ENCODE measurements around the gene PCSK6. TPM values are rescaled to one million over a fixed set of nuclear protein-coding genes. Genes with fewer than 3 reads are reported as not detected.

The PCSK6 gene
- total RNA-seq, 3 donors from 2014 or later, result 7.2 to 19.7 (median 18.0) TPM

DNA sequence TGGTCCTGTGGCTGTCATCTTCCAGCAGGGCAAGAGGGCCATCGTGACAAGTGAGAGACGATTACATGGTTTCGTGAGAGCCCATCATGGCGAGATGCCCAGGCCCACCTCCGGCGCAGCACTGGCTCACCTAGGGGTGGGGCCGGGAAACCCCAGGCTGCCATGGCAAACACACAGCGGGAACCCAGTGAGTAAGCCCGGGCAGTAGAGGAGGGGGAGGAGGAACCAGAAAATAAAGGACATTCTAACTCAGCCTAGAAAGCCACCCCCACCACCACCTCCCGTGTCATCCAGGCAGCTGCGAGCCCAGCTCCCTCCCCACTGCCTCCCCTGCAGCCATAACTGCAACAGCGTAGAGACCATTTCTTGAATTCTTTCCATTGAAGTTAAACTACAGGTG is 52.3 kb downstream of the PCSK6 start:
- H3K9me3 ChIP-seq, result no peaks in the 10 kb centered on the region
- intact Hi-C loops (cut with DNase I; ENCODE audit: low total_unique reads), result no loop called here
- H3K36me3 ChIP-seq, result no peaks in the 10 kb centered on the region
- peaks cover 0 to 9% of the 10 kb centered on the region in 2 donors for H3K4me1 ChIP-seq
- H3K27ac ChIP-seq, result no peak overlapping the region
- no peak overlapping the region for H3K4me3 ChIP-seq
- no peaks in the 10 kb centered on the region for H3K27me3 ChIP-seq
- no peak for DNase-seq (ENCODE audit: low spot score in 2 of 2)
- TF ChIP-seq, protein P1, sequence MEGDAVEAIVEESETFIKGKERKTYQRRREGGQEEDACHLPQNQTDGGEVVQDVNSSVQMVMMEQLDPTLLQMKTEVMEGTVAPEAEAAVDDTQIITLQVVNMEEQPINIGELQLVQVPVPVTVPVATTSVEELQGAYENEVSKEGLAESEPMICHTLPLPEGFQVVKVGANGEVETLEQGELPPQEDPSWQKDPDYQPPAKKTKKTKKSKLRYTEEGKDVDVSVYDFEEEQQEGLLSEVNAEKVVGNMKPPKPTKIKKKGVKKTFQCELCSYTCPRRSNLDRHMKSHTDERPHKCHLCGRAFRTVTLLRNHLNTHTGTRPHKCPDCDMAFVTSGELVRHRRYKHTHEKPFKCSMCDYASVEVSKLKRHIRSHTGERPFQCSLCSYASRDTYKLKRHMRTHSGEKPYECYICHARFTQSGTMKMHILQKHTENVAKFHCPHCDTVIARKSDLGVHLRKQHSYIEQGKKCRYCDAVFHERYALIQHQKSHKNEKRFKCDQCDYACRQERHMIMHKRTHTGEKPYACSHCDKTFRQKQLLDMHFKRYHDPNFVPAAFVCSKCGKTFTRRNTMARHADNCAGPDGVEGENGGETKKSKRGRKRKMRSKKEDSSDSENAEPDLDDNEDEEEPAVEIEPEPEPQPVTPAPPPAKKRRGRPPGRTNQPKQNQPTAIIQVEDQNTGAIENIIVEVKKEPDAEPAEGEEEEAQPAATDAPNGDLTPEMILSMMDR (IDR thresholded peaks at IDR 0.05), result no peak
- no peak for TF ChIP-seq POLR2AphosphoS5 (IDR thresholded peaks at IDR 0.05)
- no peak for TF ChIP-seq POLR2A (IDR thresholded peaks at IDR 0.05)

DNA sequence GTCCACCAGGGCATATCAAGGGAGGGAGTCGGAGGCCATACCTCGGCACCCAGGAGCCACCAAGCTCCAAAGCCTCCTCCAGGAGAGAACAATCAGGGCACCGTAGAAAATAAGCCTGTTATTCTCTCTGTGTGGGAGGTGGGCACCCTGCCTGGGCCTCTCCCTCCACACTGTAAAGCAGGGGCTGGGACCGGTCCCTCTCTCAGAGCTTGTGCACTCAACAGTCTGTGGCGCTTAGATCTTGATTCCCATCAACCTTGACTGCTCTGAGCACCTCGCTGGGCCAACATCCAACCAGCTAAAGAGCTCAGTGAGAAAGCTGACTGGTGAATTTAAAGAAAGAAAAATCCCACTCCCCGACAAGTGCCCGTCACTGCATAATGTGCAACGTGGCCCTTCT is 53.0 kb downstream of the PCSK6 start:
- intact Hi-C loops (cut with DNase I; ENCODE audit: low total_unique reads), result no loop called here

DNA sequence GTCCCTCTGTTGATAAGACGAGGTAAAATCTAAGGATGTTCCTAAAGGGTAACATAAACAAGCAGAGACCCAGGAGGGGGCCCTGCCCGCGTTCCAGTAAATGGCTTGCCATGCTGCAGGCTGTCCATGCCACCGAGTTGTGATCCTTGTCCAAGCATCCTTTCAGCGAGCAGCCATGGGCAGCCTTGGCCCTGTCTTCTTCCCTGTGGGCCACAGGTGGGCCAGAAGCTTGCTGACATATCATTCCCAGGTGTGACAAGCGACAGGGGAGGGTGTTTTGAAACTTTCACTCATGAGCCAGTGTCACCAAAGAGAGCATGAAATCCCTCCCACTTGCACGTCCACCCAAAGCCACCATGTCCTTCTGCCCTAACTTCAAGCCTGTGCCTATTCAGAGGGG is 53.7 kb downstream of the PCSK6 start:
- Histone ChIP-seq H3K9me3 (no peaks in the 10 kb centered on the region), H3K4me1 (peaks cover 0 to 2% of the 10 kb centered on the region in 2 donors), H3K27me3 (no peaks in the 10 kb centered on the region), H3K4me3 (no peak overlapping the region), H3K27ac (no peak overlapping the region), H3K36me3 (no peaks in the 10 kb centered on the region)
- DNase-seq (ENCODE audit: low spot score in 2 of 2), result no peak
- intact Hi-C loops (cut with DNase I; ENCODE audit: low total_unique reads), result no loop called here
- TF ChIP-seq, protein P1 (IDR thresholded peaks at IDR 0.05), result no peak
- no peak for TF ChIP-seq POLR2AphosphoS5 (IDR thresholded peaks at IDR 0.05)
- TF ChIP-seq POLR2A (IDR thresholded peaks at IDR 0.05), result no peak

More for the DNA sequence above, 53.0 kb downstream of the PCSK6 start:
- DNase-seq (ENCODE audit: low spot score in 2 of 2), result no peak
- TF ChIP-seq POLR2AphosphoS5 (IDR thresholded peaks at IDR 0.05) (no peak), POLR2A (IDR thresholded peaks at IDR 0.05) (no peak)
- TF ChIP-seq, protein P1 (IDR thresholded peaks at IDR 0.05), result no peak
- H3K27ac ChIP-seq, result no peak overlapping the region
- H3K4me3 ChIP-seq, result no peak overlapping the region
- no peaks in the 10 kb centered on the region for H3K27me3 ChIP-seq
- H3K36me3 ChIP-seq, result no peaks in the 10 kb centered on the region
- peaks cover 0 to 9% of the 10 kb centered on the region in 2 donors for H3K4me1 ChIP-seq
- no peaks in the 10 kb centered on the region for H3K9me3 ChIP-seq

DNA sequence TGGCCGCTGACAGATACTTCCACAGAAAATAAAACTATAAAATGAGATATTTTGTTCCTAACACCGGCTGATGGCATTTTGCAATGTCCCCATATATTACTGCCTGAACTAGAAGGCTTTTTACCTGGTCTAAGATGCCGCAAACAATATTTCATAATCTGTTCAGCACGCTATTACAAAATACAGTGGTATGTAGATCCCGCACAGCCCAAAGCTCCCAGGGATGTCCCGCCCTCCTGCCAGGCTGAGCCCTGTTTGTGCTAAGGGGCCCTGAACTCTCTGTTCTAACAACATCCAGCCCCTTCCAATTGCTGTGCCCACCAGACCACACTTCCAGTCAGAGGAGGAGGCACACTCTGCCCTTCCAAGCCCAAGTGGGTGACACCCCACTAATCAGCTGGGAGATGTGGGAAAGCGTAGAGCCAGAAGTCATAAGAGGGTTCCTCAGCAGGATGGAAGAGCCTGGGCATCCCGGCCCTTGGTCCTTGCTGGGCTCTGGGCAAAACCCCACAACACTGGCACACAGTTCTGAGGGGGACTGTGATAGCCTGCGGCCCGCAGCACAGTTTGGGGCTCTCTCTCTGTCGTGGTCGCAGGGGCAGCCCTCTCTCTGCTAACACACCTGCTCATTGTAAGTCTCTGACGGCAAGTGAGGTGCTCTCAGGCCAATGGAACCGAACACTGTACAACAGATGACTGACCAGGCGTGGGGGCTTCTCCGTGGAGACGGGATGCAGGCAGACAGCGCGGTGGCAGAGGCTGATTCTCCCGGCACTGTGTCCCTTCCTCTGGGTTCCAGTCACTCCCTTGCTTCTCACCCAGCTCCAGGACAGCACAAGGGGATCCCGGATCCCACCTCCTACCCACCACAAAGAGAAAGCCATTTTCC is 55.2 kb downstream of the PCSK6 start:
- Histone ChIP-seq H3K4me1 (no peaks in the 10 kb centered on the region), H3K4me3 (no peak overlapping the region), H3K27me3 (no peaks in the 10 kb centered on the region), H3K9me3 (no peaks in the 10 kb centered on the region), H3K27ac (no peak overlapping the region), H3K36me3 (no peaks in the 10 kb centered on the region)
- intact Hi-C loops (cut with DNase I; ENCODE audit: low total_unique reads), result no loop called here
- no peak for DNase-seq (ENCODE audit: low spot score in 2 of 2)
- TF ChIP-seq POLR2A (IDR thresholded peaks at IDR 0.05) (no peak), POLR2AphosphoS5 (IDR thresholded peaks at IDR 0.05) (no peak)
- TF ChIP-seq, protein P1 (IDR thresholded peaks at IDR 0.05), result no peak

DNA sequence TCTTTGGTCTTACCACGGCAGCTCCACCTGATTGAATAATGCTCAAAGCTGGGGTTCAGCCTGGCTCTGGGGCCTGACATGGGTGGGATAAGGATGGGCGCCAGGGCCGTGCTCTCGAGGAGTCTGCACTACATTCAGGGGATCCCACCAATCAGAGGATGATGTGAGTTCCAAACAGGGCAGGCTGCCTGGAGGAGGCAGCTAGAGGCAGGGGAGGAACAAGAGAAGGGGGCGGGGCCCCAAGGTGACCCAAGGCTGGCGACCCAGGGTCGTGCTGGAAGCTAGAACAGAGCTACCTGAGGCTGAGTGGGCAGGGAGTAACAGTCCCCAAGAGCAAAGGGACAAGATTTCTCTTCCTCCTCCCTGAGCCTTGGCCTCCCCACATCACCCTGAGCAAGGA is 56.1 kb downstream of the PCSK6 start:
- no peaks in the 10 kb centered on the region for H3K9me3 ChIP-seq

More for the DNA sequence above, 56.1 kb downstream of the PCSK6 start:
- Histone ChIP-seq H3K27me3 (no peaks in the 10 kb centered on the region), H3K36me3 (no peaks in the 10 kb centered on the region), H3K4me1 (no peaks in the 10 kb centered on the region), H3K27ac (no peak overlapping the region), H3K4me3 (no peak overlapping the region)
- peak in 1 of 2 donors; percentile 8 for DNase-seq (ENCODE audit: low spot score in 2 of 2)
- no peak for TF ChIP-seq POLR2A (IDR thresholded peaks at IDR 0.05)
- TF ChIP-seq, protein P1 (IDR thresholded peaks at IDR 0.05), result no peak
- no peak for TF ChIP-seq POLR2AphosphoS5 (IDR thresholded peaks at IDR 0.05)
- intact Hi-C loops (cut with DNase I; ENCODE audit: low total_unique reads), result no loop called here
